ENCODE measurements around the gene PDE4A. TPM values are rescaled to one million over a fixed set of nuclear protein-coding genes. Genes with fewer than 3 reads are reported as not detected.
"Not testable (repeated sequence)": the region's sequence is repeated elsewhere in the genome, so short reads cannot be mapped to it uniquely, and the experiment has no call there.

PDE4A gene
- total RNA-seq, 4 donors from 2014 or later, result 3.7 to 7.9 (median 5.6) TPM

DNA sequence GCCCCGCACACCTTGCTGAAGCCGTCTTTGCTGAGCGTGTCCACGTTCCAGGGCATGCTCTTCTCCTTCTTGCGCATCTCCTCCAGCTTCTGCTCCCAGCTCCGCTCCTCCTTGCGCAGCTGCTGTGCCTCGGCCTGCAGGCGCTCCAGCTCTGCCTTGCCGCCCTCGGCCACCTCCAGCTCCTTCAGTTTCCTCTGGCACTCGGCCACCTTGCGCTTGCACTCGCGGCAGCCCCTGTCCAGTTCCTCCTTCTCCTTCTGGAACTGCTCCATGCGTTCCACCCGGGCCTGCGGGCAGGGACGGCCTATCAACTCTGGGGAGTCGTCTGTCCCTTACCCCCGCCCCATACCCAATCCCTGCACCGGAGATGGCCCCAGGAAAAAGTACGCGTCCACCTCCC is 24.4 kb upstream of the PDE4A start:
- no peak for TF ChIP-seq EP300 (IDR thresholded peaks at IDR 0.05)
- TF ChIP-seq POLR2AphosphoS5 (IDR thresholded peaks at IDR 0.05), result no peak
- TF ChIP-seq POLR2A (IDR thresholded peaks at IDR 0.05), result no peak
- no peak for TF ChIP-seq CTCF (IDR thresholded peaks at IDR 0.05)
- H3K4me1 ChIP-seq, result peaks cover 6% of the 10 kb centered on the region
- peaks cover 53% of the 10 kb centered on the region for H3K36me3 ChIP-seq
- WGBS, result 84% methylated on average over 24 of the region's 24 CpGs
- no peaks in the 10 kb centered on the region for H3K9me3 ChIP-seq
- no peaks in the 10 kb centered on the region for H3K27me3 ChIP-seq
- no peak overlapping the region for H3K4me3 ChIP-seq
- H3K27ac ChIP-seq, result no peak overlapping the region
- DNase-seq (ENCODE audit: low spot score in 2 of 2), result no peak

GRCh38 chr19:10398819-10399218 is 21.5 kb upstream of the PDE4A start:
- H3K9me3 ChIP-seq, result no peaks in the 10 kb centered on the region
- H3K4me1 ChIP-seq, result peaks cover 25% of the 10 kb centered on the region
- H3K36me3 ChIP-seq, result peaks cover 24% of the 10 kb centered on the region
- TF ChIP-seq POLR2A (IDR thresholded peaks at IDR 0.05) (no peak), CTCF (IDR thresholded peaks at IDR 0.05) (no peak), EP300 (IDR thresholded peaks at IDR 0.05) (no peak), POLR2AphosphoS5 (IDR thresholded peaks at IDR 0.05) (no peak)
- H3K27ac ChIP-seq, result no peak overlapping the region
- 85% methylated on average over 8 of the region's 9 CpGs for WGBS
- no peak for DNase-seq (ENCODE audit: low spot score in 2 of 2)
- H3K27me3 ChIP-seq, result no peaks in the 10 kb centered on the region
- no peak overlapping the region for H3K4me3 ChIP-seq

DNA sequence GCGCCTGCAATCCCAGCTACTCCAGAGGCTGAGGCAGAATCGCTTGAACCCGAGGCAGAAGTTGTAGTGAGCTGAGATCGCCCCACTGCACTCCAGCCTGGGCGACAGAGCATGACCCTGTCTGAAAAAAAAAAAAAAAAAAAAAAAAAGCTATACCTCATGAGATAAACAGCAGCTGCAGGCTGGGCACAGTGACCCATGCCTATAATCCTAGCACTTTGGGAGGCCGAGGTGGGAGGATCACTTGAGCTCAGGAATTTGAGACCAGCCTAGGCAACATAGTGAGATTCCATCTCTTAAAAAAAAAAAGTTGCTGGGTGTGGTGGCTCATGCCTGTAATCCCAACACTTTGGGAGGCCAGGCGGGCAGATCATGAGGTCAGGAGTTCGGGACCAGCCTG is 21.0 kb upstream of the PDE4A start:
- not testable (repeated sequence) for H3K27ac ChIP-seq; H3K27me3 ChIP-seq; H3K4me3 ChIP-seq; H3K9me3 ChIP-seq; DNase-seq (ENCODE audit: low spot score in 2 of 2)
- WGBS, result 89% methylated on average over 8 of the region's 8 CpGs
- peaks cover 29% of the 10 kb centered on the region for H3K4me1 ChIP-seq
- H3K36me3 ChIP-seq, result peaks cover 19% of the 10 kb centered on the region

DNA sequence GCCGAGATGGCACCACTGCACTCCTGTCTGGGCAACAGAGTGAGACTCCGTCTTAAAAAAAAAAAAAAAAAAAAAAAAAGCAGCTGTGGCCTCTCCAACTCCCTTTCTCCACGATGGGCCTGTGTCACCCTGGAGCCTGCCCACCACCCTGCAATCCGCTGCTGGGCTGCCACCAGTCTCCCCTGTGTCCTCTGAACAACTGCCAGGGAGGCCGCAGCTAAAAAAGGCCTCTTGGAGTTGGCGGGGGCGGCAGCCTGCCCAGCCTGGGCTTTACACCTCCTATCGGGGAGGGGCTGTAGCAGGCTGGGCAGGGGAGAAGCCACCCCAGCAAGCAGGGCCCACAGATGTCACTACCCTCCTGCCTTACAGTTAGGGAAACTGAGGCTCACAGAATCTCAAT is 20.5 kb upstream of the PDE4A start:
- 90% methylated on average over 8 of the region's 8 CpGs for WGBS
- peaks cover 34% of the 10 kb centered on the region for H3K4me1 ChIP-seq
- H3K27me3 ChIP-seq, result peaks cover 6% of the 10 kb centered on the region
- H3K27ac ChIP-seq, result no peak overlapping the region
- H3K9me3 ChIP-seq, result no peaks in the 10 kb centered on the region
- H3K36me3 ChIP-seq, result peaks cover 14% of the 10 kb centered on the region
- no peak for DNase-seq (ENCODE audit: low spot score in 2 of 2)
- no peak overlapping the region for H3K4me3 ChIP-seq
- no peak for TF ChIP-seq POLR2AphosphoS5 (IDR thresholded peaks at IDR 0.05)
- TF ChIP-seq CTCF (IDR thresholded peaks at IDR 0.05), result no peak

GRCh38 chr19:10402441-10403038 is 17.8 kb upstream of the PDE4A start:
- WGBS, result under 1% methylated on average over 15 of the region's 15 CpGs
- no peak for DNase-seq (ENCODE audit: low spot score in 2 of 2)

GRCh38 chr19:10403137-10404021 is 17.0 kb upstream of the PDE4A start, which contains the start of gene CDC37:
Gene CDC37, minus strand, starts transcription at chr19:10403542. Its CDS starts 63 bp downstream, at chr19:10403479.
- Histone ChIP-seq H3K4me1 (peaks cover 43% of the 10 kb centered on the region), H3K36me3 (no peaks in the 10 kb centered on the region), H3K27me3 (peaks cover 33% of the 10 kb centered on the region), H3K4me3 (peak within 1 kb of the TSS; percentile 80), H3K9me3 (no peaks in the 10 kb centered on the region), H3K27ac (peak within 1 kb of the TSS; percentile 67)
- WGBS, result under 1% methylated on average over 21 of the region's 69 CpGs
- DNase-seq (ENCODE audit: low spot score in 2 of 2), result peak; percentile 97
- TF ChIP-seq POLR2AphosphoS5 (IDR thresholded peaks at IDR 0.05) (peak in 1 of 3 donors; percentile 75), CTCF (IDR thresholded peaks at IDR 0.05) (no peak), POLR2A (IDR thresholded peaks at IDR 0.05) (peak in 1 of 2 donors; percentile 81), EP300 (IDR thresholded peaks at IDR 0.05) (no peak)

More at GRCh38 chr19:10402441-10403038, 17.8 kb upstream of the PDE4A start:
- peak overlapping the region; percentile 67 for H3K27ac ChIP-seq
- no peaks in the 10 kb centered on the region for H3K9me3 ChIP-seq
- H3K4me3 ChIP-seq, result peak overlapping the region; percentile 80
- H3K4me1 ChIP-seq, result peaks cover 43% of the 10 kb centered on the region
- H3K36me3 ChIP-seq, result no peaks in the 10 kb centered on the region
- H3K27me3 ChIP-seq, result peaks cover 25% of the 10 kb centered on the region
- TF ChIP-seq POLR2AphosphoS5 (IDR thresholded peaks at IDR 0.05), result no peak

Data from suprapubic skin (tissue), 4 donors.